ENCODE results near the gene LTB4R.

LTB4R gene

DNA sequence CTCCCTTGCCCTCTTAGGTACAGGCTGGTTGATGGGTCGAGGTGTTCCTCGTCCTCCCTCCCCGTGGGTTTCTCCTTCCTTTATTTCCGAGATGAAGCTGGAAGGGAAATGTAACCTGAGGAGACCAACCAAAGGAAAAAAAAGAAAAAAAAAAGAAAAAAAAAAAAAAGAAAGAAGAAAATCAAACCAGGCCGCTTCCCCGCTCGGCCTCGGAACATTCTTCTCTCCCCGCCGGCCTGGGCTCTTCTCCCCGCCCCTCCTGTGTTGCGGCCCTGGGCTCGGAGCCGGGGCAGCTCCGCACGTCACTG is 55.1 kb downstream of the LTB4R start:
- in situ Hi-C loops (cut with MboI; ENCODE audit: low pct_unique_long_range_greater_than_20kb, low sequenced_read_pairs, unreplicated experiment), result no loop called here
- TF ChIP-seq, protein P1, sequence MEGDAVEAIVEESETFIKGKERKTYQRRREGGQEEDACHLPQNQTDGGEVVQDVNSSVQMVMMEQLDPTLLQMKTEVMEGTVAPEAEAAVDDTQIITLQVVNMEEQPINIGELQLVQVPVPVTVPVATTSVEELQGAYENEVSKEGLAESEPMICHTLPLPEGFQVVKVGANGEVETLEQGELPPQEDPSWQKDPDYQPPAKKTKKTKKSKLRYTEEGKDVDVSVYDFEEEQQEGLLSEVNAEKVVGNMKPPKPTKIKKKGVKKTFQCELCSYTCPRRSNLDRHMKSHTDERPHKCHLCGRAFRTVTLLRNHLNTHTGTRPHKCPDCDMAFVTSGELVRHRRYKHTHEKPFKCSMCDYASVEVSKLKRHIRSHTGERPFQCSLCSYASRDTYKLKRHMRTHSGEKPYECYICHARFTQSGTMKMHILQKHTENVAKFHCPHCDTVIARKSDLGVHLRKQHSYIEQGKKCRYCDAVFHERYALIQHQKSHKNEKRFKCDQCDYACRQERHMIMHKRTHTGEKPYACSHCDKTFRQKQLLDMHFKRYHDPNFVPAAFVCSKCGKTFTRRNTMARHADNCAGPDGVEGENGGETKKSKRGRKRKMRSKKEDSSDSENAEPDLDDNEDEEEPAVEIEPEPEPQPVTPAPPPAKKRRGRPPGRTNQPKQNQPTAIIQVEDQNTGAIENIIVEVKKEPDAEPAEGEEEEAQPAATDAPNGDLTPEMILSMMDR (IDR thresholded peaks at IDR 0.05; ENCODE audit: extremely low read depth, insufficient read depth, missing control alignments), result no peak
- DNase-seq (ENCODE audit: low spot score), result no peak

DNA sequence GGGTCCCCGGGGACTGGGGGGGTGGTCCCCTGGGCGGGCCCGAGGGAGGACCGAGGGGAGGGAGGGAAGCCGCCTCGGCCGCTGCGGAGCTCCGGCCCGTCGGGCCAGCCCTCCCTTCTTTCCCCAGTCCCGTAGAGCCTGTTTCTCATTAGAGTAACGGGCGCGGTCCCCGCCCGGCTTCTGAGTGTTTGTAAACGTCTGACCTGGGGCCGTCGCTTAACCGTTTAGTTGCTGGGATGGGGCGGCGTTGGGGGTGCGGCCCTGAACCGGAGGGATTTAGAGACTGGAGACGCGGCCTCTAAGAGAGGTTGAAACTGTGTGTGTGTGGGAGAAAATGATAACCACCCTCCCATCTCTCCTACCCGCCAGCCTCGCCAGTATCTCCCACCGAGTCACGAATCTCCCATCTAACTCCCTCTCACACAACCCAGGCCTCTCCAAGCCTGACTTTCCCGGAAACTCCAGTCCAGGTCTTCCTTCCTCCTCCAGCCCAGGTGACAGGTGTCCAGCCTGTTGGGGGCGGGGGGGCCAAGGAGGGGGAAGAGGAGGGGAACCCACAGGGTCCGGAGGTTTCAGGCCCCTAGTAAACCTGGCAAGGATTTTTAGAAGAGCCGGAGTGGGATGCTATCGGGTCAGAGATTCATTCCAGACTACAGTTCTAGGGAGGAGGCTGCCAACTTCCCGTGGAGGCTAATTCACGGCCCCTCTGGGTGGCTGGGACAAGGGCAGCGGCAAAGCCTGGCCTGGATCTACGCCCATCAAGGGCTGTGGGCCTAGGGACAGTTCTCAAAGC is 55.6 kb downstream of the LTB4R start:
- TF ChIP-seq, protein P1 (IDR thresholded peaks at IDR 0.05; ENCODE audit: extremely low read depth, insufficient read depth, missing control alignments), result no peak
- in situ Hi-C loops (cut with MboI; ENCODE audit: low pct_unique_long_range_greater_than_20kb, low sequenced_read_pairs, unreplicated experiment), result no loop called here
- DNase-seq (ENCODE audit: low spot score), result peak; percentile 87
